ENCODE results near the gene KCNQ2. TPM values are rescaled to one million over a fixed set of nuclear protein-coding genes. Genes with fewer than 3 reads are reported as not detected.

The KCNQ2 gene
- total and polyA plus RNA-seq, 12 donors = 0.03 to 3.8 (median 1.4) TPM; not detected in 7

DNA sequence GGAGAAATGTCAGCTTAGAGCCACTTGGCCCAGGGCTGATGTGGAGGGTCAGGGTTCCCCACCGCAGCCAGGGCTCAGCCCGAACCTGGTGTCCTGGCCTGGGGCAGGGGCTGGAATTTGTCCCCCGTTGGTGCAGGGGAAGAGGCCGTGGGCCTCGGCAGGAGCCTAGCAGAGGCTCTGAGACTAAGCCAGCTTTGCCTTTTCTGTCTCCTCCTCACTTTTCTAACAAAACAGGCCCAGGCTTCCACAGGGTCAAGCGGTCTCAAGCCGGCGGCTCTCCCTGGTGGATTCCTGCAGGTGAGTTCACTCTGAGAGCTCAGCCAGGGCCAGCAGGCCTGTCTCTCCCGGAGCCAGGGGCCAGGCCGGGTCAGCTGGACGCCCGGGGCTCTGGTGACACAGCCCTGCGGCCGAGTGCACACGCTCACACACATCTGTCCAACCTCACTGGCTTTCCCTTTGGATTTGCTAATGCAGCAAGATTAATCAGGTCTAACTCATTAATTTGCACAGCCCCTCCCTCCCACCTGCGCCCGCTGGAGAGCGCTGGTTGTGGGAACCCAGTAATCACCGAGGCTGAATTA lies 108.4 kb downstream of the KCNQ2 start:
- intact Hi-C loops (cut with DNase I) = no loop called here

DNA sequence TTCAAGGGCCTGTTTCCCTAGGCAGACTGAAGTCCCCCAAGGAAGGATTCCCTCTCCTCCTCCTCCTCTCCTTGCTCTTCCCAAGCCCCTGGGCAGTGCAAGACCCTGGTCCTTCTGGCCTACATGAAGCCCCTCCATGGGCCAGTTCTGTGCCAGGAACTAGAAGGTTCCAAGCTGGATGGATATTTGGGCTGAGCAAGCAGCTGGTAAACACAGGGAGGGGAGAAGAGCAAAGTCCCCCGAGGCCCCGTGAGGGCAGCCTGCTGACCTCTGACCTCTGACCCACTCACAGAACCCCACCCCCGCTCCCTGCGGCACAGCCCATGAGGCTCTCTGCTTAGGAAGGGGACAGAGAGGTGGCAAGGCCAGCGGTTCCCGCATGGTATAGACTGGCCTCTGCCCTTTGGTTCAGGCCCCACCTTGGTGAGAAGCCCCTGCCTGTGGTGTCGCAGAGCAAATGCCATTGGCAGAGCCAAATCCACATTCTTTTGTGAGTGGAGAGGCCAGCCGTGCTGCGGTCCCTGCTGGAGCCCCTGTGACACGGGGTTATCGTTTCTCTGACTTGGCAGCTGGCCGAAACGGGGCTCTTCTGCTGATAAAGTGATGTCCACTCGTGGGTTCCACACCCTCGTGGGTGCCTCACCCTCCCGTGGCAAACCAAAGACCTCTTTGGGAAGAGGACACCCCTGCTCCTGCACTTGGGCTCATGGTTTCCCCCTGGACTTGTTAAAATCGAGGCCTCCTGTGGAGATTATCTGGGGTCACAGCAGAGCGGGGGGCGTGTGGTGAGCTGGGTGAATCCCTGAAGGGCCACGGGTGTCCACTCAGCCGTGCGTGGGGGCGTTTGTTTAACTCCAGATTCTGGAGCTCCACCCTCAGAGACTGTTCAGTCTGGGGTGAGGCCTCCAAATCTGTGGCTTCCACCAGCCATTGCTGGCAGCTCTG lies 109.2 kb downstream of the KCNQ2 start:
- WGBS, 2 donors = 54 to 60% methylated on average over 23 of the region's 23 CpGs
- intact Hi-C loops (cut with DNase I) = no loop called here
- Histone ChIP-seq H3K27me3 (peaks cover 4 to 61% (median 53%) of the 10 kb centered on the region in 7 donors), H3K27ac (no peak overlapping the region), H3K4me1 (peaks cover 0 to 15% (median 0%) of the 10 kb centered on the region in 9 donors), H3K9me3 (no peaks in the 10 kb centered on the region), H3K4me3 (no peak overlapping the region), H3K36me3 (no peaks in the 10 kb centered on the region)
- no peak for ATAC-seq
- DNase-seq = peak in 1 of 2 donors; percentile 8
- TF ChIP-seq, protein P1, sequence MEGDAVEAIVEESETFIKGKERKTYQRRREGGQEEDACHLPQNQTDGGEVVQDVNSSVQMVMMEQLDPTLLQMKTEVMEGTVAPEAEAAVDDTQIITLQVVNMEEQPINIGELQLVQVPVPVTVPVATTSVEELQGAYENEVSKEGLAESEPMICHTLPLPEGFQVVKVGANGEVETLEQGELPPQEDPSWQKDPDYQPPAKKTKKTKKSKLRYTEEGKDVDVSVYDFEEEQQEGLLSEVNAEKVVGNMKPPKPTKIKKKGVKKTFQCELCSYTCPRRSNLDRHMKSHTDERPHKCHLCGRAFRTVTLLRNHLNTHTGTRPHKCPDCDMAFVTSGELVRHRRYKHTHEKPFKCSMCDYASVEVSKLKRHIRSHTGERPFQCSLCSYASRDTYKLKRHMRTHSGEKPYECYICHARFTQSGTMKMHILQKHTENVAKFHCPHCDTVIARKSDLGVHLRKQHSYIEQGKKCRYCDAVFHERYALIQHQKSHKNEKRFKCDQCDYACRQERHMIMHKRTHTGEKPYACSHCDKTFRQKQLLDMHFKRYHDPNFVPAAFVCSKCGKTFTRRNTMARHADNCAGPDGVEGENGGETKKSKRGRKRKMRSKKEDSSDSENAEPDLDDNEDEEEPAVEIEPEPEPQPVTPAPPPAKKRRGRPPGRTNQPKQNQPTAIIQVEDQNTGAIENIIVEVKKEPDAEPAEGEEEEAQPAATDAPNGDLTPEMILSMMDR (IDR thresholded peaks at IDR 0.05) = no peak

More for the DNA sequence above, 108.4 kb downstream of the KCNQ2 start:
- ATAC-seq (no peak), DNase-seq (peak in 1 of 2 donors; percentile 3)
- Histone ChIP-seq H3K9me3 (no peaks in the 10 kb centered on the region), H3K4me3 (no peak overlapping the region), H3K27me3 (peaks cover 4 to 60% (median 47%) of the 10 kb centered on the region in 7 donors), H3K27ac (no peak overlapping the region), H3K4me1 (peaks cover 0 to 9% (median 0%) of the 10 kb centered on the region in 9 donors), H3K36me3 (no peaks in the 10 kb centered on the region)
- WGBS, 2 donors = 79 to 88% methylated on average over 19 of the region's 19 CpGs
- TF ChIP-seq, protein P1 (IDR thresholded peaks at IDR 0.05) = no peak

DNA sequence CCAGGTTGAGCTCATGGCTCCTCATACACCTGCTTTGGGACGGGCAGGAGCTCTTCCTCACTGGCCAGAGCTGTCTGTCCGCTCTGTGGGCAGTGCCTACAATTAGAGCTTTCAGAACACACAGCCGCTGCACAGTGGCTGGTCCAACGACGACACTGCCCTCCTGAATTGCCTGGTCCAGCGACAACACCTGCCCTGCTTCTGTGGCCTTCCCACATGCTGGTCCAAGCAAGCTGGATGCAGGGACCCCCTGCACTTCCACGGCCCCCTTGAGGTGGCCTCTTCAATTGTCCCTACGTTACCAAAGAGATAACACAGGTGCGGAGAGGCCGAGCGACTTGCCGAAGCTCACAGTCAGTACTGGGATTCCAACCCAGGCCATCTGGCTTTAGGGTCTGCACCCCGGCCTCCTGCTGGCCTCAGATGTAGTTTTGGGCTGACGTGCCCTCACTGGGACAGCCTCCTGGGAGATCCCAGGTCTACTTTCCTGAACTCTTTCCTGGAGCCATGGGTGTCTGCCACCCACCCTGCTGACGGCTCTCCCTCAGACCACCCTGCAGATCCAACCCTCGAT lies 109.9 kb downstream of the KCNQ2 start:
- H3K27me3 ChIP-seq = peaks cover 4 to 61% (median 53%) of the 10 kb centered on the region in 7 donors
- no peaks in the 10 kb centered on the region for H3K36me3 ChIP-seq
- no peaks in the 10 kb centered on the region for H3K9me3 ChIP-seq
- peak in 1 of 2 donors; percentile 2 for DNase-seq
- ATAC-seq = no peak
- peaks cover 0 to 17% (median 5%) of the 10 kb centered on the region in 9 donors for H3K4me1 ChIP-seq
- TF ChIP-seq, protein P1 (IDR thresholded peaks at IDR 0.05) = no peak
- no peak overlapping the region for H3K4me3 ChIP-seq
- WGBS, 2 donors = 72 to 79% methylated on average over 16 of the region's 16 CpGs
- H3K27ac ChIP-seq = no peak overlapping the region
- intact Hi-C loops (cut with DNase I) = no loop called here

All from heart right ventricle (tissue), 16 donors.